Measurements from ENCODE around the gene TMEM242. TPM values are rescaled to one million over a fixed set of nuclear protein-coding genes. Genes with fewer than 3 reads are reported as not detected.

TMEM242 gene
- total RNA-seq, 2 donors from 2014 or later = 11.2 to 11.5 TPM

GRCh38 chr6:157298216-157298724, 25.0 kb downstream of the TMEM242 start:
- ATAC-seq (no peak), DNase-seq (no peak)
- intact Hi-C loops (cut with DNase I, micrococcal nuclease) = no loop called here

- DNase-seq (no peak), ATAC-seq (no peak)
- intact Hi-C loops (cut with DNase I, micrococcal nuclease) = no loop called here
Observed at GRCh38 chr6:157294654-157295053, 28.7 kb downstream of the TMEM242 start.

GRCh38 chr6:157293780-157294179, 29.5 kb downstream of the TMEM242 start:
- DNase-seq (no peak), ATAC-seq (no peak)
- intact Hi-C loops (cut with DNase I, micrococcal nuclease) = no loop called here

- DNase-seq = no peak
- intact Hi-C loops (cut with DNase I, micrococcal nuclease) = no loop called here
- ATAC-seq = peak; percentile 63
Observed at GRCh38 chr6:157292202-157292601, 31.1 kb downstream of the TMEM242 start.

- no peak for ATAC-seq
- intact Hi-C loops (cut with DNase I, micrococcal nuclease) = no loop called here
- DNase-seq = no peak
Observed at GRCh38 chr6:157291356-157291755, 32.0 kb downstream of the TMEM242 start.

- intact Hi-C loops (cut with DNase I, micrococcal nuclease) = no loop called here
- no peak for ATAC-seq
- DNase-seq = no peak
Observed at GRCh38 chr6:157290797-157291196, 32.5 kb downstream of the TMEM242 start.

- intact Hi-C loops (cut with DNase I, micrococcal nuclease) = no loop called here
- DNase-seq (no peak), ATAC-seq (no peak)
Observed at GRCh38 chr6:157289764-157290163, 33.6 kb downstream of the TMEM242 start.

- no peak for DNase-seq
- ATAC-seq = no peak
- intact Hi-C loops (cut with DNase I, micrococcal nuclease) = no loop called here
Observed at GRCh38 chr6:157288575-157288974, 34.7 kb downstream of the TMEM242 start.

- ATAC-seq = no peak
- peak in 1 of 2 donors; percentile 2 for DNase-seq
- intact Hi-C loops (cut with DNase I, micrococcal nuclease) = no loop called here
Observed at GRCh38 chr6:157287923-157288322, 35.4 kb downstream of the TMEM242 start.

- ATAC-seq = no peak
- intact Hi-C loops (cut with DNase I, micrococcal nuclease) = no loop called here
Observed at GRCh38 chr6:157287247-157287850, 36.0 kb downstream of the TMEM242 start.

GRCh38 chr6:157285422-157285779, 37.9 kb downstream of the TMEM242 start:
- intact Hi-C loops (cut with DNase I, micrococcal nuclease) = no loop called here
- no peak for ATAC-seq
- peak in 1 of 2 donors; percentile 2 for DNase-seq

More at GRCh38 chr6:157287247-157287850, 36.0 kb downstream of the TMEM242 start:
- DNase-seq = no peak

- ATAC-seq = no peak
- DNase-seq = peak in 1 of 2 donors; percentile 5
- intact Hi-C loops (cut with DNase I, micrococcal nuclease) = no loop called here
Observed at GRCh38 chr6:157284738-157285421, 38.4 kb downstream of the TMEM242 start.

GRCh38 chr6:157283900-157284737, 39.2 kb downstream of the TMEM242 start:
- no peak for ATAC-seq
- DNase-seq = peak in 1 of 2 donors; percentile 3
- intact Hi-C loops (cut with DNase I, micrococcal nuclease) = no loop called here

GRCh38 chr6:157283330-157283898, 39.9 kb downstream of the TMEM242 start:
- intact Hi-C loops (cut with DNase I, micrococcal nuclease) = no loop called here
- DNase-seq = no peak
- ATAC-seq = no peak

- DNase-seq = no peak
- no peak for ATAC-seq
- intact Hi-C loops (cut with DNase I, micrococcal nuclease) = no loop called here
Observed at GRCh38 chr6:157282284-157282683, 41.0 kb downstream of the TMEM242 start.

- DNase-seq (peak in 1 of 2 donors; percentile 68), ATAC-seq (peak; percentile 93)
- intact Hi-C loops (cut with DNase I, micrococcal nuclease) = no loop called here
Observed at GRCh38 chr6:157281570-157281969, 41.7 kb downstream of the TMEM242 start.

GRCh38 chr6:157280947-157281346, 42.4 kb downstream of the TMEM242 start:
- DNase-seq = no peak
- intact Hi-C loops (cut with DNase I, micrococcal nuclease) = no loop called here
- no peak for ATAC-seq

- intact Hi-C loops (cut with DNase I, micrococcal nuclease) = no loop called here
- no peak for ATAC-seq
- DNase-seq = no peak
Observed at GRCh38 chr6:157280157-157280556, 43.2 kb downstream of the TMEM242 start.

- DNase-seq (peak in 1 of 2 donors; percentile 1), ATAC-seq (no peak)
- intact Hi-C loops (cut with DNase I, micrococcal nuclease) = loop anchor here in 1 of 2 donors (10.0 kb wide), 1 partner anchor 253 kb away; no protein-coding TSS in a partner anchor
Observed at GRCh38 chr6:157278171-157278570, 45.1 kb downstream of the TMEM242 start.

All from left colon (tissue), 2 donors.